ENCODE data around the gene COL11A2. TPM values are rescaled to one million over a fixed set of nuclear protein-coding genes. Genes with fewer than 3 reads are reported as not detected.

Gene COL11A2
- total and polyA plus RNA-seq, 2 donors (not counting 3 experiments of a cell fraction or from before 2014, with no cell fraction given): 0.65 to 1.3 TPM

GRCh38 chr6:33168639-33169038 is 23.6 kb downstream of the COL11A2 start:
- no peaks in the 10 kb centered on the region for H3K9me1 ChIP-seq (replicated peaks; ENCODE audit: control insufficient read depth, extremely low read depth, insufficient read depth, low read length)
- H3K36me3 ChIP-seq (ENCODE audit: control insufficient read depth in 2 of 2, extremely low read depth in 1 of 2, insufficient read depth in 2 of 2, low read length in 2 of 2): no peaks in the 10 kb centered on the region
- H3K27me3 ChIP-seq (ENCODE audit: control insufficient read depth in 2 of 2, insufficient read depth in 2 of 2, low read length in 2 of 2): no peaks in the 10 kb centered on the region
- FAIRE-seq: no peak
- H3K79me2 ChIP-seq (ENCODE audit: control insufficient read depth, insufficient read depth, low read length): no peaks in the 10 kb centered on the region
- dilution Hi-C loops (cut with MboI; ENCODE audit: extremely low pct_ligation_motif_present, low sequenced_read_pairs) (no loop called here), intact Hi-C loops (cut with micrococcal nuclease) (no loop called here)
- CTCF ChIA-PET: no interaction called here
- H3K9ac ChIP-seq (replicated peaks; ENCODE audit: extremely low read depth, insufficient read depth, low read length): no peak overlapping the region
- H4K20me1 ChIP-seq (replicated peaks; ENCODE audit: control insufficient read depth, extremely low read depth, insufficient read depth, low read length): no peaks in the 10 kb centered on the region
- no TSS peak for BruUV-seq (replicated peaks)
- POLR2A ChIA-PET: no interaction called here
- no peak for TF ChIP-seq EZH2 (IDR thresholded peaks at IDR 0.05; ENCODE audit: borderline replicate concordance, low read depth, low read length, severe bottlenecking)
- no peak for TF ChIP-seq FOS (IDR thresholded peaks at IDR 0.05; ENCODE audit: borderline replicate concordance, insufficient read depth, low read length)
- no peak for TF ChIP-seq GATA2 (IDR thresholded peaks at IDR 0.05; ENCODE audit: insufficient read depth, insufficient read length, low read depth, low read length)
- TF ChIP-seq JUN (IDR thresholded peaks at IDR 0.05; ENCODE audit: borderline replicate concordance, insufficient read depth, insufficient read length, low read depth): no peak
- TF ChIP-seq POLR2AphosphoS5 (IDR thresholded peaks at IDR 0.05; ENCODE audit: insufficient read depth, low read depth, low read length): no peak
- TF ChIP-seq, protein P1, sequence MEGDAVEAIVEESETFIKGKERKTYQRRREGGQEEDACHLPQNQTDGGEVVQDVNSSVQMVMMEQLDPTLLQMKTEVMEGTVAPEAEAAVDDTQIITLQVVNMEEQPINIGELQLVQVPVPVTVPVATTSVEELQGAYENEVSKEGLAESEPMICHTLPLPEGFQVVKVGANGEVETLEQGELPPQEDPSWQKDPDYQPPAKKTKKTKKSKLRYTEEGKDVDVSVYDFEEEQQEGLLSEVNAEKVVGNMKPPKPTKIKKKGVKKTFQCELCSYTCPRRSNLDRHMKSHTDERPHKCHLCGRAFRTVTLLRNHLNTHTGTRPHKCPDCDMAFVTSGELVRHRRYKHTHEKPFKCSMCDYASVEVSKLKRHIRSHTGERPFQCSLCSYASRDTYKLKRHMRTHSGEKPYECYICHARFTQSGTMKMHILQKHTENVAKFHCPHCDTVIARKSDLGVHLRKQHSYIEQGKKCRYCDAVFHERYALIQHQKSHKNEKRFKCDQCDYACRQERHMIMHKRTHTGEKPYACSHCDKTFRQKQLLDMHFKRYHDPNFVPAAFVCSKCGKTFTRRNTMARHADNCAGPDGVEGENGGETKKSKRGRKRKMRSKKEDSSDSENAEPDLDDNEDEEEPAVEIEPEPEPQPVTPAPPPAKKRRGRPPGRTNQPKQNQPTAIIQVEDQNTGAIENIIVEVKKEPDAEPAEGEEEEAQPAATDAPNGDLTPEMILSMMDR (IDR thresholded peaks at IDR 0.05; ENCODE audit: extremely low read depth in 1 of 2, insufficient read depth in 1 of 2, low read depth in 1 of 2, low read length in 2 of 2): no peak
- no peak for TF ChIP-seq MYC (IDR thresholded peaks at IDR 0.05; ENCODE audit: low read depth, low read length)
- TF ChIP-seq POLR2A (IDR thresholded peaks at IDR 0.05; ENCODE audit: low read depth, low read length): no peak
- no peak for TF ChIP-seq MAX (IDR thresholded peaks at IDR 0.05; ENCODE audit: insufficient read depth, insufficient read length)
- H3K4me2 ChIP-seq (ENCODE audit: insufficient read depth, low read length): no peak overlapping the region
- H3K4me1 ChIP-seq (ENCODE audit: control insufficient read depth, extremely low read depth, insufficient read depth, low read length): no peaks in the 10 kb centered on the region
- DNase-seq (ENCODE audit: low read depth, low spot score): no peak
- no peak overlapping the region for H3K27ac ChIP-seq (ENCODE audit: insufficient read depth, low read depth, low read length)
- H3K4me3 ChIP-seq (replicated peaks in 1 of 3; ENCODE audit: insufficient read depth in 1 of 3, low read depth in 1 of 3, low read length in 3 of 3): no peak overlapping the region
- H3K9me3 ChIP-seq (replicated peaks; ENCODE audit: control insufficient read depth, insufficient read depth, low read length): no peaks in the 10 kb centered on the region
- no peak overlapping the region for H2AFZ ChIP-seq (ENCODE audit: low read depth, low read length)

Measured in endothelial cell of umbilical vein (primary cell).